GM19438 (cell line): ENCODE measurements around the gene GABRA4.

Experiments used
- ATAC-seq: cut with Tn5 transposase; IDR thresholded peaks from one replicate; pipeline ENCODE4 v1.9.1; 2021; ENCODE audit warnings: low read depth; ENCODE audit not compliant: unreplicated experiment

GABRA4 gene

GRCh38 chr4:46933686-46934085, 59.7 kb downstream of the GABRA4 start:
- no peak for ATAC-seq

- no peak for ATAC-seq
These were observed 61.4 kb downstream of the GABRA4 start for GRCh38 chr4:46931981-46932380.

- no peak for ATAC-seq
These were observed 62.5 kb downstream of the GABRA4 start for GRCh38 chr4:46930891-46931290.

GRCh38 chr4:46927201-46927600, 66.2 kb downstream of the GABRA4 start:
- no peak for ATAC-seq

- ATAC-seq: no peak
These were observed 68.4 kb downstream of the GABRA4 start for GRCh38 chr4:46924789-46925529.

GRCh38 chr4:46922205-46922604, 71.2 kb downstream of the GABRA4 start:
- ATAC-seq: no peak

- ATAC-seq: no peak
These were observed 84.3 kb downstream of the GABRA4 start, which contains the start of gene COX7B2 for GRCh38 chr4:46909078-46909477. TSS of gene COX7B2 (minus strand) at chr4:46909245. CDS start at chr4:46735192, 174,053 bp downstream.

- no peak for ATAC-seq
These were observed 85.2 kb downstream of the GABRA4 start for GRCh38 chr4:46908148-46908547.

GRCh38 chr4:46900082-46900481, 93.3 kb downstream of the GABRA4 start:
- ATAC-seq: no peak

GRCh38 chr4:46894826-46895225, 98.6 kb downstream of the GABRA4 start:
- ATAC-seq: no peak

GRCh38 chr4:46890056-46890455, 103.3 kb downstream of the GABRA4 start:
- no peak for ATAC-seq

- ATAC-seq: no peak
These were observed 104.0 kb downstream of the GABRA4 start for GRCh38 chr4:46889410-46889809.

GRCh38 chr4:46886711-46887110, 106.7 kb downstream of the GABRA4 start:
- ATAC-seq: no peak

- ATAC-seq: no peak
These were observed 114.7 kb downstream of the GABRA4 start for GRCh38 chr4:46878641-46879040.

- no peak for ATAC-seq
These were observed 118.6 kb downstream of the GABRA4 start for GRCh38 chr4:46874811-46875210.

- ATAC-seq: no peak
These were observed 123.0 kb downstream of the GABRA4 start for GRCh38 chr4:46870411-46870810.
